Mesenchymal stem cell (in vitro differentiated cells and primary cell): Measurements from ENCODE around the gene ERC2.

Experiments
- DNase-seq: peaks from one replicate; pipeline ENCODE4 v3.0.0-alpha.2; 2013
- H2AFZ ChIP-seq: one replicate; pipeline ENCODE4 v1.6.1; 2013; ENCODE audit warnings: low read depth, mild to moderate bottlenecking, control low read depth, inconsistent platforms, low read length, moderate library complexity
- H2AK5ac ChIP-seq: 2 replicates; pipeline ENCODE4 v1.6.1; 2013; ENCODE audit warnings: low read length, moderate library complexity, mild to moderate bottlenecking, inconsistent platforms; ENCODE audit not compliant: severe bottlenecking
- H2BK120ac ChIP-seq: one replicate; pipeline ENCODE4 v1.6.1; 2013; ENCODE audit warnings: low read depth, mild to moderate bottlenecking, inconsistent platforms, low read length, moderate library complexity
- H2BK12ac ChIP-seq, 2 experiments: one replicate each; pipeline ENCODE4 v1.6.1; 2013; ENCODE audit warnings: inconsistent platforms in 2 of 2, low read length in 2 of 2, mild to moderate bottlenecking in 2 of 2, moderate library complexity in 2 of 2, control low read depth in 1 of 2
- H2BK15ac ChIP-seq: one replicate; pipeline ENCODE4 v1.6.1; 2013; ENCODE audit warnings: mild to moderate bottlenecking, low read depth, inconsistent platforms; ENCODE audit not compliant: poor library complexity, severe bottlenecking
- H2BK5ac ChIP-seq: 2 replicates; pipeline ENCODE4 v1.6.1; 2013; ENCODE audit warnings: low read depth, mild to moderate bottlenecking, low read length, control low read depth, inconsistent platforms; ENCODE audit not compliant: poor library complexity, severe bottlenecking
- H3K14ac ChIP-seq, 2 experiments: one replicate each; pipeline ENCODE4 v1.6.1; 2013; ENCODE audit warnings: inconsistent platforms in 2 of 2, low read length in 2 of 2, control low read depth in 1 of 2, mild to moderate bottlenecking in 1 of 2, moderate library complexity in 1 of 2
- H3K18ac ChIP-seq, 2 experiments: one replicate each; pipeline ENCODE4 v1.6.1; 2013; ENCODE audit warnings: inconsistent platforms in 2 of 2, low read length in 2 of 2, control low read depth in 1 of 2, low read depth in 1 of 2, mild to moderate bottlenecking in 1 of 2
- H3K23ac ChIP-seq, 2 experiments: one replicate each; pipeline ENCODE4 v1.6.1; 2013; ENCODE audit warnings: inconsistent platforms in 2 of 2, low read length in 2 of 2, mild to moderate bottlenecking in 2 of 2, moderate library complexity in 2 of 2, control low read depth in 1 of 2
- H3K27ac ChIP-seq: 2 replicates; pipeline ENCODE4 v1.5.1; 2013; ENCODE audit warnings: mild to moderate bottlenecking, moderate library complexity, low read length, control low read depth, inconsistent platforms; ENCODE audit not compliant: poor library complexity, severe bottlenecking
- H3K27me3 ChIP-seq, 2 experiments: 2 replicates each; pipeline versions ENCODE4 v1.6.1 to v1.7.0; 2013; ENCODE audit warnings: low read length in 2 of 2, mild to moderate bottlenecking in 2 of 2, moderate library complexity in 2 of 2, control low read depth in 1 of 2, inconsistent platforms in 1 of 2; ENCODE audit not compliant: control insufficient read depth in 1 of 2, insufficient read depth in 1 of 2
- H3K36me3 ChIP-seq, 2 experiments: 2 replicates each; pipeline versions ENCODE4 v1.6.1 to v1.7.0; 2013; ENCODE audit warnings: low read length in 2 of 2, control low read depth in 1 of 2, inconsistent platforms in 1 of 2, low read depth in 1 of 2, mild to moderate bottlenecking in 1 of 2; ENCODE audit not compliant: insufficient read depth in 2 of 2, control insufficient read depth in 1 of 2
- H3K4ac ChIP-seq, 2 experiments: one replicate each; pipeline ENCODE4 v1.6.1; 2013; ENCODE audit warnings: inconsistent platforms in 2 of 2, low read length in 2 of 2, mild to moderate bottlenecking in 2 of 2, moderate library complexity in 2 of 2, control low read depth in 1 of 2, low read depth in 1 of 2
- H3K4me1 ChIP-seq: 2 replicates; pipeline ENCODE4 v1.6.1; 2013; ENCODE audit warnings: low read depth, low read length, control low read depth; ENCODE audit not compliant: control insufficient read depth, insufficient read depth
- H3K4me2 ChIP-seq: 2 replicates; pipeline ENCODE4 v1.6.1; 2013; ENCODE audit warnings: low read length, mild to moderate bottlenecking, inconsistent platforms; ENCODE audit not compliant: poor library complexity, severe bottlenecking
- H3K4me3 ChIP-seq, 2 experiments: 2 replicates each; pipeline versions ENCODE4 v1.5.1 to v1.7.0; 2013; ENCODE audit warnings: low read length in 2 of 2, mild to moderate bottlenecking in 2 of 2, control low read depth in 1 of 2, low read depth in 1 of 2; ENCODE audit not compliant: insufficient read depth in 1 of 2
- H3K79me1 ChIP-seq: replicated peaks from 2 replicates; pipeline ENCODE4 v1.6.1; 2013; ENCODE audit warnings: mild to moderate bottlenecking, control low read depth, low read length, inconsistent platforms; ENCODE audit not compliant: poor library complexity, severe bottlenecking
- H3K9ac ChIP-seq: 2 replicates; pipeline ENCODE4 v1.7.0; 2013; ENCODE audit warnings: mild to moderate bottlenecking, low read length, moderate library complexity
- H3K9me3 ChIP-seq: 2 replicates; pipeline ENCODE4 v1.7.0; 2013; ENCODE audit warnings: mild to moderate bottlenecking, low read length; ENCODE audit not compliant: control insufficient read depth
- H4K8ac ChIP-seq: one replicate; pipeline ENCODE4 v1.6.1; 2013; ENCODE audit warnings: inconsistent platforms, mild to moderate bottlenecking, low read length, moderate library complexity
- H4K91ac ChIP-seq: one replicate; pipeline ENCODE4 v1.6.1; 2013; ENCODE audit warnings: mild to moderate bottlenecking, low read length, inconsistent platforms
- WGBS: methylation state at CpG from one replicate; pipeline ENCODE4 v1.1.7; 2013; ENCODE audit warnings: mixed read lengths; 5-methylcytosine and 5-hydroxymethylcytosine counted together

Gene ERC2

GRCh38 chr3:56302417-56302816, 165.8 kb downstream of the ERC2 start:
- H3K36me3 ChIP-seq = no peaks in the 10 kb centered on the region
- H3K18ac ChIP-seq = no peak overlapping the region
- H2BK15ac ChIP-seq = no peak overlapping the region
- H3K14ac ChIP-seq = no peak overlapping the region
- H3K4me3 ChIP-seq = no peak overlapping the region
- H3K9ac ChIP-seq = no peak overlapping the region
- no peaks in the 10 kb centered on the region for H3K79me1 ChIP-seq
- peak; percentile 12 for DNase-seq
- 83% methylated on average over 2 of the region's 2 CpGs for WGBS
- H2AK5ac ChIP-seq = no peak overlapping the region
- no peak overlapping the region for H2BK5ac ChIP-seq
- no peak overlapping the region for H2BK12ac ChIP-seq
- no peaks in the 10 kb centered on the region for H3K9me3 ChIP-seq
- no peak overlapping the region for H3K4me2 ChIP-seq
- no peak overlapping the region for H3K27ac ChIP-seq
- H3K4ac ChIP-seq = no peak overlapping the region
- no peak overlapping the region for H2AFZ ChIP-seq
- no peaks in the 10 kb centered on the region for H3K4me1 ChIP-seq
- no peak overlapping the region for H3K23ac ChIP-seq
- no peak overlapping the region for H4K8ac ChIP-seq
- H4K91ac ChIP-seq = no peak overlapping the region
- H3K27me3 ChIP-seq = peaks cover 0 to 6% of the 10 kb centered on the region in 2 experiments
- no peak overlapping the region for H2BK120ac ChIP-seq

- no peak for DNase-seq
- Histone ChIP-seq H4K91ac (no peak overlapping the region), H3K14ac (no peak overlapping the region), H3K36me3 (no peaks in the 10 kb centered on the region), H2BK5ac (no peak overlapping the region), H3K27ac (no peak overlapping the region), H3K4me2 (no peak overlapping the region), H2AK5ac (no peak overlapping the region), H2BK12ac (no peak overlapping the region), H3K23ac (no peak overlapping the region), H3K79me1 (no peaks in the 10 kb centered on the region), H3K18ac (no peak overlapping the region), H3K4ac (no peak overlapping the region), H2AFZ (no peak overlapping the region), H3K9me3 (no peaks in the 10 kb centered on the region), H3K27me3 (peaks cover 0 to 7% of the 10 kb centered on the region in 2 experiments), H2BK15ac (no peak overlapping the region), H3K4me1 (no peaks in the 10 kb centered on the region), H2BK120ac (no peak overlapping the region), H4K8ac (peak overlapping the region; percentile 3), H3K4me3 (no peak overlapping the region), H3K9ac (no peak overlapping the region)
- WGBS = 95% methylated on average over 3 of the region's 3 CpGs
Measured at GRCh38 chr3:56297281-56297840, 170.9 kb downstream of the ERC2 start.

GRCh38 chr3:56296361-56296760, 171.9 kb downstream of the ERC2 start:
- Histone ChIP-seq H2BK120ac (no peak overlapping the region), H3K4me3 (no peak overlapping the region), H2BK5ac (no peak overlapping the region), H3K9me3 (no peaks in the 10 kb centered on the region), H3K36me3 (no peaks in the 10 kb centered on the region), H2AFZ (no peak overlapping the region), H2BK12ac (no peak overlapping the region), H3K23ac (no peak overlapping the region), H2BK15ac (no peak overlapping the region), H3K4ac (no peak overlapping the region), H3K14ac (no peak overlapping the region), H3K4me1 (no peaks in the 10 kb centered on the region), H3K79me1 (no peaks in the 10 kb centered on the region), H3K27ac (no peak overlapping the region), H2AK5ac (no peak overlapping the region), H3K9ac (no peak overlapping the region), H4K8ac (no peak overlapping the region), H4K91ac (no peak overlapping the region), H3K4me2 (no peak overlapping the region), H3K27me3 (peaks cover 0 to 5% of the 10 kb centered on the region in 2 experiments), H3K18ac (no peak overlapping the region)
- no peak for DNase-seq
- 77% methylated on average over 5 of the region's 5 CpGs for WGBS

GRCh38 chr3:56295161-56295560, 173.1 kb downstream of the ERC2 start:
- no peak overlapping the region for H2AK5ac ChIP-seq
- no peak overlapping the region for H2BK12ac ChIP-seq
- H3K4me1 ChIP-seq = no peaks in the 10 kb centered on the region
- no peak overlapping the region for H3K4ac ChIP-seq
- no peaks in the 10 kb centered on the region for H3K36me3 ChIP-seq
- H4K91ac ChIP-seq = no peak overlapping the region
- H3K23ac ChIP-seq = no peak overlapping the region
- no peak overlapping the region for H3K14ac ChIP-seq
- H2BK5ac ChIP-seq = no peak overlapping the region
- H2BK120ac ChIP-seq = no peak overlapping the region
- no peak overlapping the region for H4K8ac ChIP-seq
- no peak overlapping the region for H3K4me3 ChIP-seq
- H3K4me2 ChIP-seq = no peak overlapping the region
- H3K18ac ChIP-seq = no peak overlapping the region
- H3K9me3 ChIP-seq = no peaks in the 10 kb centered on the region
- DNase-seq = no peak
- 74% methylated on average over 2 of the region's 2 CpGs for WGBS
- no peaks in the 10 kb centered on the region for H3K79me1 ChIP-seq
- peaks cover 0 to 5% of the 10 kb centered on the region in 2 experiments for H3K27me3 ChIP-seq
- no peak overlapping the region for H3K27ac ChIP-seq
- H2AFZ ChIP-seq = no peak overlapping the region
- no peak overlapping the region for H3K9ac ChIP-seq
- no peak overlapping the region for H2BK15ac ChIP-seq
